Measurements from ENCODE around the gene MLH3. TPM values are rescaled to one million over a fixed set of nuclear protein-coding genes. Genes with fewer than 3 reads are reported as not detected.

MLH3 gene
- total RNA-seq, 2 experiments from 2014 or later: 6.6 to 6.7 TPM

- Histone ChIP-seq H3K79me2 (ENCODE audit: insufficient read depth, low read depth, low read length) (no peaks in the 10 kb centered on the region), H3K27ac (ENCODE audit: low read depth, low read length, poor library complexity, severe bottlenecking) (no peak overlapping the region), H3K4me3 (ENCODE audit: low read depth, low read length, poor library complexity, severe bottlenecking) (no peak overlapping the region), H3K36me3 (ENCODE audit: insufficient read depth, low read length) (no peaks in the 10 kb centered on the region), H3K4me2 (ENCODE audit: low read length) (no peak overlapping the region), H4K20me1 (ENCODE audit: insufficient read depth, low read length) (no peaks in the 10 kb centered on the region), H3K9me3 (ENCODE audit: low read length) (no peaks in the 10 kb centered on the region), H3K4me1 (ENCODE audit: insufficient read depth, low read length, poor library complexity, severe bottlenecking) (peaks cover 12% of the 10 kb centered on the region), H2AFZ (ENCODE audit: low read length) (no peak overlapping the region), H3K9me2 (ENCODE audit: insufficient read depth, low read length) (no peaks in the 10 kb centered on the region)
- TF ChIP-seq EZH2phosphoT487 (IDR thresholded peaks at IDR 0.05; ENCODE audit: borderline replicate concordance, low read depth, low read length) (no peak), CTCF (conservative IDR thresholded peaks at IDR 0.05; ENCODE audit: low read length) (no peak)
- ChIA-PET CTCF (ENCODE audit: unreplicated experiment) (no interaction called here), POLR2A (interaction anchor here (0.6 kb wide), 1 partner anchor 1991 kb away, joined by 3 read pairs; no protein-coding TSS in a partner anchor)
- DNase-seq (ENCODE audit: low spot score): no peak
- BruUV-seq (replicated peaks): no TSS peak
- intact Hi-C loops (cut with micrococcal nuclease; ENCODE audit: unreplicated experiment): no loop called here
These were observed 73.9 kb downstream of the MLH3 start for GRCh38 chr14:74977164-74977900.

GRCh38 chr14:74976264-74977113 lies 74.8 kb downstream of the MLH3 start:
- Histone ChIP-seq H3K36me3 (ENCODE audit: insufficient read depth, low read length) (no peaks in the 10 kb centered on the region), H3K4me3 (ENCODE audit: low read depth, low read length, poor library complexity, severe bottlenecking) (no peak overlapping the region), H2AFZ (ENCODE audit: low read length) (no peak overlapping the region), H4K20me1 (ENCODE audit: insufficient read depth, low read length) (no peaks in the 10 kb centered on the region), H3K9me2 (ENCODE audit: insufficient read depth, low read length) (no peaks in the 10 kb centered on the region), H3K4me1 (ENCODE audit: insufficient read depth, low read length, poor library complexity, severe bottlenecking) (peaks cover 12% of the 10 kb centered on the region), H3K79me2 (ENCODE audit: insufficient read depth, low read depth, low read length) (no peaks in the 10 kb centered on the region), H3K27ac (ENCODE audit: low read depth, low read length, poor library complexity, severe bottlenecking) (no peak overlapping the region), H3K9me3 (ENCODE audit: low read length) (no peaks in the 10 kb centered on the region), H3K4me2 (ENCODE audit: low read length) (no peak overlapping the region)
- ChIA-PET CTCF (ENCODE audit: unreplicated experiment) (no interaction called here), POLR2A (interaction anchor here (0.6 kb wide), 1 partner anchor 1990 kb away, joined by 3 read pairs; no protein-coding TSS in a partner anchor)
- TF ChIP-seq EZH2phosphoT487 (IDR thresholded peaks at IDR 0.05; ENCODE audit: borderline replicate concordance, low read depth, low read length): no peak
- TF ChIP-seq CTCF (conservative IDR thresholded peaks at IDR 0.05; ENCODE audit: low read length): no peak
- intact Hi-C loops (cut with micrococcal nuclease; ENCODE audit: unreplicated experiment): no loop called here
- DNase-seq (ENCODE audit: low spot score): no peak
- BruUV-seq (replicated peaks): no TSS peak

Data from OCI-LY7 (cell line).